Measurements from ENCODE around the gene TUBB6.

The TUBB6 gene

DNA sequence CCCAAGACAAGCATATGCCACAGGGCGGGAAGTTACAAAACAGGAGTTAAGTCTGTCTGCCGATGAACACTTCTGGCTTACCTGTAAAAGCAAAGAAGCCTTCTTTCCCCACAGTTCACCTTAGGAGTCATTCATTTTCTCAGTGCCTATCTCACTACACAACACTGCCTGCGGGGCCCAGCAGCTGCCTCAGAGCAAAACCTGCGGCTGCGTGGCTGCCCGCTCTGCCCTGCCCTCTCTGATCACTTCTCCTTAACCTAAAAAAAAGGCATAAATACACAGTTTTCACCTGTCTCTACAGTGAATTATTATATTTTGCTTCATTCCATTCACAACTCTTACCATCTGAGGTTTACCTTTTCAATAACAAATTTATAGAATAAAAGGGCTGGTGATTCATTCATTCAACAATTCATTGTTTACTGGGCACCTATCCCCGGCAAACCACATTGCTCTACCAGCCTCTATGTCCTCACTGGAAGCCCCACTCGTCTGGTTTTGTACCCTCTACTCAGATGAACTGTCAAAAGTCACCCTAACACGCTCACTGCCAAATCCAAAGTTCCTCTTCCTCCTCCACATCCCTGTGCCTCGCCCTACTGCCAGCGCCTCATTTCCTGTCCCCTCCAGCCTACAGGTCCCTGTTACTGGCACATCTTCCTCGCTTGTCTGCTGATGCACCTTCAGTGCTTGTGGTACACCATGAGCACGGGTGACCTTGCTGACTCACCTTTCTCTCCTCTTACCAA lies 37.6 kb downstream of the TUBB6 start:
- no peak for DNase-seq

DNA sequence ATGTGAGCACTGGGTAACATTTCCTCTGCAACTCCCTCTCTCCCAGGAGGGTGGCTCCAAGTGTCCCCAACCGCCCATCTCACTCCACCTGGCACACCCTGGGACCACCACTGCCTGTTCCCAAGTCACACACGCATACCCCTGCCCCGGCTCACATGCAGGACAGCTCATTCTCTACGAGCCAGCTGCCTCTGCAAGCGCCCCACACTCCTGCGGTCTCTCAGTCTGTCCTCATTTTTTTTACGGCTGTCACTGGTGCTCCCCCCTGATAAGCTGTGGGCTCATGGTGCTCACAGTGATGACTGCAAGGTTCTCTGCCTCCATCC lies 38.2 kb downstream of the TUBB6 start:
- no peak for DNase-seq

DNA sequence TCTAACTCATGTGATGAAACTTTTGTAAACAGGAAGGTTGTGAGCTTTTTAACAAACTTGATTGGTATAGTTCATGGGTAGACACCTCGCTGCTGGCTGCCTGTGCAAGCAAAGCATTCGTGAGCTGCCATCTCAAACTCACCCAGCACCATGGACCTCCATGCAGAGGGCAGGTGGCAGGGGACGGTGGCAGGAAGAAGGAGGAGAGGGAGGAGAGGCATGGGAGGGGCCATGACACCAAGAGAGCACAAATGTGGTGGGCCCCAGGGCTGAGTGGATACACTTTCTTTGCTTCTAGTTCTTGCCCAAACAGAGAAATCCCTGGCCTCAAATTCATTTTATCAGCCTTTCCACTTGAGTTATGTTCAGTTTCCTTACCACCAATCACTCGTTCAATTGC lies 39.9 kb downstream of the TUBB6 start:
- no peak for DNase-seq

DNA sequence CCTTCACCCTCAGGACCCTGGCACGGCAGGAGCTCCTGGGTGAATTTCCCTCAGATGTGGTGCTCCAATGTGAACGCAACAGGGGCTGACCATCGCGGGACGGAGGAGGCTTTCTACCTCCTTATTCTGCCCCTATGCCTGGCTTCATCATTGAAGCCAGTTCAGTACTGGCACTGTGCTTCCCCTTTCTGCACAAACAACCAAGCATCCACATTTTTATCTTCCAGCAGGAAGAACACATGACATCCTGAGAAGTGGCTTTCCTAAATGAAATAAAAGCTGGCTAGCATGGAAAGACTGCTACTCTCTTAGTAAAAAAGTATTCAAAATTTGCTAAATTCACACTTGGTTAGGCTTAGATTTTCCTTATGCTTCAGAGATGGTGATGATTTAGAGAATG lies 44.1 kb downstream of the TUBB6 start:
- DNase-seq, result no peak

DNA sequence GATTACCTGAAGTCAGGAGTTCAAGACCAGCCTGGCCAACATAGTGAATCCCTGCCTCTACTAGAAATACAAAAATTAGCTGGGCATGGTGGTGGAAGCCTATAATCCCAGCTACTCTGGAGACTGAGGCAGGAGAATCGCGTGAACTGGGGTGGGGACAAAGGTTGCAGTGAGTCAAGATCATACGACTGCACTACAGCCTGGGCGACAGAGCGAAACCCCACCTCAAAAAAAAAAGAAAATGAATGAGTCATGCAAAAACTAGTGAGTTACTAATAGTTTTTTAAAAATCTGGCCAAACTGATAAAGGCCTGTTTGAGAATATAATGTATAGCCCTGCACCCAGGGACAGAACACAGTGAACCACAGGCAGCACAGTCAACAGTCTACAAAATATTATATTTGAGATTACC lies 51.5 kb downstream of the TUBB6 start:
- DNase-seq, result no peak

DNA sequence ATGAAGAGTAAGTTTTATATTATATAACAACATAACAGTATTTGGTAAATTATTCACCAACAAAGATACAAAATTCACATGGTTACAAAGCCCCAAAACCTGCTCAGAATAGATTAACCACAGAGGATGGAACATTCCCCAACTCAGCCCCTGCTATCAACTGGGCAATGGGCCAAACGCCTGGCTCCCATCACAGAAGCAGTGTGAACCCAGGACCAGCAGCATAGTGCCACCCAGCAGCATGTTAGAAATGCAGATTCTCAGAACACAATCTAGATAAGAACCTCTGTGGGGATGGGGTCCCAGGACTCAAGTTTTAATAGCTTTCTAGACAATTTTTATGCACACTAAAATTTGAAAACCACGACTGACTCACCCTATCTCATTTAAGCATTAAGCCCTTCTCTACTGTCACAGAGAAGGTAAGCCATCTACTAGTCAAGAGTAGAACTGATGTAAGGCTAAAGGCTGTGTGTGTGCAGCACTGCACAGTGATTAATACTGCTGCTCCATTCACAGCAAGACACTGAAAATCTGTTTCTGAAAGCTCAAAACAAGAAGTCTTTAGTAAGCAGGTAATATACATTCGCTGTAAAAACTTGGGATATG lies 53.8 kb downstream of the TUBB6 start:
- no peak for DNase-seq

DNA sequence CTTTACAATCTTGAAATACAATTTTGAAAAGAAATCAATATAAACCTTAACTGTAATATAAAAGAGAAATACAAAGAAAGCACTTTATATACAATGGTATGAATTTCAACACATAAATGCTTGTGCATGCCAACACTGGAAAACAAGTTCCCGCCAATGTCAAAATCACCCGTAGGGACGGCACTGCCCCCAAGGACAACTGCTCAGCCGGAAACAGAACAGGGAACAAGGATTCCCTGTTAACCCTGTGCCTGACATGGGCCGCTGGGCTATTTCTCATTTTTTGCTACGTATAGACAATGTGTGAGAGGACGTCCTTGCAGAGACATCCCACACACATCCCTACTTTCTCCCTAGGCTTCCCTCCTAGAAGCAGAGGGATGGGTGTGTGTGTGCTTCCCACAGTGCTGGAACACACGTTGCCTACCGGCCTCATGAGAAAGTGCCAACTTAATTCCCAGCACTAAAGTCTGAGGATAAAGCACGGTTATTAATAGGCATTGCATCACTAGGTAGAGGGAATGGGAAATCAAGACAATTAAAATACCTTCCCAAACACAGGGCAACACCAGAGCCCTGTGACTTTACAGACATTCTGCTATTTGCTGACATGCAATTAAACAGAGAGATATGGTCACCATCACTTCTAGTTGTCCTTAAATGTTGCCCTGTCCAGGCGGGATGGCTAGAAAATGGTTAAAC lies 54.6 kb downstream of the TUBB6 start:
- no peak for DNase-seq

DNA sequence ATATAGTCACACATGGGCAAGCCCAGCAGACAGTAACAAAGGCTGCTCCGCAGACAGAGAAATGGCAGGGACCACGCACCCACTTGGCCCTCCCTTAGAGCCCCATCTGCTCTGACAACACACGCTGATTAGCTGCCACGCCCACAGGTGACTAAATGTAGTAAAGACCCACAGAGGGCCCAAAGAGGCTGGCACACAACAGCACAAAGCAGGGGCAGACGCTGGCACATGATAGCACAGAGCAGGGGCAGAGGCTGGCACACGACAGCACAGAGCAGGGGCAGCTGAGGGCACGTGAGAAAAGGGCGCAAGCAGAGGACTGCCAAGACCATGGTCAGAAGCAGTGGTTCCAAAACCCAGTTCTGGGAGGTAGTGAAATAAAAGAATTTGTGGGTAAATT lies 58.3 kb downstream of the TUBB6 start:
- no peak for DNase-seq

DNA sequence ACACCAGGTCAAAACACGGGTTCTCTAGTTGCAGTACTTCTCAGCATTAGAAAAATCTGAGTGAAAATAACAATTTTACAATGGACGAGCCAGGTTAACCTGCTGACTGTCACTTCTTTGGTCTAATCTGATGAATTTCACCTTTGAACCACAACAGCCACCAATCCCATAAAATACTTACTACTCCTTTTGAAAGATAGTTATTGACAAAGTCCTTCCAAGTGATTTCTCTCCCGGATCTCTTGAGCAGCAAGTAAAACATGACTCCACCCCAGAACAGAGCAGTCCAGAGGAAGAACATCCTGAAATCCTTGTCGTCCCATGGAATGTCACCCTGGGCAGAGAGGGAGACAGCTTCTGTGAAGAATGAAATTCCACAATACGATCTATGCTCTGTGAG lies 58.7 kb downstream of the TUBB6 start:
- no peak for DNase-seq

DNA sequence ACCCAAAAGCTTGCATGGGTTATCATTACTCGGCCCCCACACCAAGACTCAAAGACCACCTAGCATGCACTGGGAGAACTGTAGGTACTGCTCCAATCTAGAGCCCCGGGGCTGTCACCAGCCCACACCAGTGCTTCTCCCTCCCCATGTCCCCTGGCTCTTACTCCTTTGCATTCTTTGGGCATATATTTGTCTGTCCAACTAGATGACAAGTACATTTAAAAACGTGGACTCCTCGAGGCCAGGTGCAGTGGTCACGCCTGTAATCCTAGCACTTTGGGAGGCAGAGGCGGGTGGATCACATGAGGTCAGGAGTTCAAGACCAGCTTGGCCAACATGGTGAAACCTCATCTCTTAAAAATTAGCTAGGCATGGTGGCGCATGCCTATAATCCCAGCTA lies 61.2 kb downstream of the TUBB6 start:
- no peak for DNase-seq

DNA sequence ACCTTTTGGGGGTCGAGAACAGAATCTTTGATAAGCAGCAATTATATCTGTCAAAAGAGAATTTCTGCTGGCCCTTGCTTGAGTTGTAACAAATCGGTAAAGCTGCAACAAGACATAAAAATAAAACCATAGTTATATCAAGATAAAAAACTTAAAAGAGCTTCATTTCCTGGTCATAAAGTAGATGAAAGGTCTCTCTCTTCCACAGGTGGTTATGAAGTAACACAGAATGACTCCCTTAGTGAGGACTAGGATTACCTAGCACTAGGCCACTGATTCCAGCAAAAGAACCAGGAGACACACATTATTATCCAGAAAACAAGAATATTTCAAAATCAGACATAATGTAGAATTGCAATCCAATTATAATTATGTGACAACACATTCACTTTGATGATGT lies 63.5 kb downstream of the TUBB6 start:
- no peak for DNase-seq

DNA sequence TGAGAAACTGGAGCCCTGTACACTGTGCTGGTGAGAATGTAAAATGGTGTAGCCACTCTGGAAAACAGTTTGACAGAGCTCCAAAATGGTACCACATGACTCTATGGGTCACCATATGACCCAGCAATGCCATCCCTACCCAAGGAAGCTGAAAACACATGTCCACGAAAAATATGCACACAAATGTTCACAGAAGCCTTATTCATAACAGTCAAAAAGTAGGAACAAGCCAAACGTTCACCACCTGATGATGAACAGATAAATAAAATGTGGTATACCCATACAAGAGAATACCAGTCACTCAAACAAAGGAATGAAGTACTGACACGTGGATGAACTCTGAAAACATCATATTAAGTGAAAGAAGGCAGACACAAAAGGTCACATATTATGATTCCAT lies 64.4 kb downstream of the TUBB6 start:
- DNase-seq, result no peak

DNA sequence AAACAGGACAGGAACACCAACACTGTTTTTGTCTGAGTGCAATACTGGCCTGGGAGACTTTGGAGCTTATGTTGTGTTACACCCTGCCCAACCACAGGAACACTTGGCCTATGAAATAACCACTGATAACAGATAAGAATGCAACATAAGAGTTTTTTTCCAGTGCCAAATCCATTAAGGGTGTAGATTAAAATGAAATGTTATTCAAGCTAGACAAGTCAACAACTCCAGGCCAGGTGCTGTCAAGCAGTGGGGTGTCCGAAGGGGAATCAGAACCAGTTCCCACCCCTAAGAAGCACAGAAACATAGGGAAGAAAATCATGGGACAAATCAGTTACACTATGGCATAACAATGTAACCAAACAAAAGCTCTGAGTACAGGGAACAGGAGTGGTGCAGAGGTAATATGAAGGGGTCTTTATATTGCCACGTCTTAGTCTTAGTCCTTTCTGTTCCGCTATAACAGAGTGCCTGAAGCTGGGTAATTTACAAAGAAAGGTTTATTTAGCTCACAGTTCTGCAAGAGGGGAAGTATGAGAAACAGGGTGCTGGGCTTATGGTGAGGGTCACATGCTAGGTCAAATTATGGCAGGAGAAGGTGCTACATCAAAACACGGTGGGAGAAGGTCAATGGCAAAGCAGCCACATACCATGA lies 65.2 kb downstream of the TUBB6 start:
- DNase-seq, result no peak

DNA sequence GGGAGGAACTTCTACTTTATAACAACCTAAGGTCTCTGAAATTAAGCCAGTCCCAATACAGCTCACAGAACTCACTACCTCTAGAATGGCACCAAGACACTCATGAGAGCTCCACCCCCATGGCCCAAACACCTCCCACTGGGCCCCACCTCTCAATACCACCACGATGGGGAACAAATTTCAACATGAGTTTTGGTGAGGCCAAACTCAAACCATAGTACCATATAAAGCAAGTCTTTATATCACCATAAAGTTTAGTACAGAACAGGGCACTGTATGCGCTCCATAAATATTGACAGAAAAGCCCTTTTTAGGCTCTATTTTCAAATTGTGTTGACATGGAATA lies 65.7 kb downstream of the TUBB6 start:
- DNase-seq, result no peak

DNA sequence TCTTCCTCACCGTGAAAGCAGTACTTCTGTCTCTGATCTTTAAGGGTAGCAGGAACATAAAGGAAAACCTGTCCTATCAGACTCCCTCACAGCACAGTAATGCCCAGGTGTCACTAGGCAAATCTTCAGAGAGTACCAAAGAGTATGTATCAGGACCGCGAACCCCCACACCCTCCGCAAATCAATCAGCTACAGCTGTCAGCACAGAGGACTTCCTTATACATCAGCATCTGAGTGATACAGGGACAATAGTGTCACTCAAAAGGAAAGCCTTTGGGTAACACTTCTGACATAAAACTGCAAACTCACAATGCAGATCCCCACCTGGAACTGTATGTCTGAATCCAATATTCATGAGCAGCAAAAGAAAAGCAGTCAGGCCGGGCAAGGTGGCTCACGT lies 66.4 kb downstream of the TUBB6 start:
- DNase-seq, result no peak

Data from RPMI8226 (cell line).